CD4-positive, alpha-beta T cell treated with Interleukin-15 for 1 hour (primary cell): ENCODE data around the gene IQCE.

Experiments
- DNase-seq: peaks from one replicate; pipeline ENCODE4 v3.0.0-alpha.2; 2020

Gene IQCE

GRCh38 chr7:2621061-2621828 lies 62.5 kb downstream of the IQCE start:
- DNase-seq: no peak

DNA sequence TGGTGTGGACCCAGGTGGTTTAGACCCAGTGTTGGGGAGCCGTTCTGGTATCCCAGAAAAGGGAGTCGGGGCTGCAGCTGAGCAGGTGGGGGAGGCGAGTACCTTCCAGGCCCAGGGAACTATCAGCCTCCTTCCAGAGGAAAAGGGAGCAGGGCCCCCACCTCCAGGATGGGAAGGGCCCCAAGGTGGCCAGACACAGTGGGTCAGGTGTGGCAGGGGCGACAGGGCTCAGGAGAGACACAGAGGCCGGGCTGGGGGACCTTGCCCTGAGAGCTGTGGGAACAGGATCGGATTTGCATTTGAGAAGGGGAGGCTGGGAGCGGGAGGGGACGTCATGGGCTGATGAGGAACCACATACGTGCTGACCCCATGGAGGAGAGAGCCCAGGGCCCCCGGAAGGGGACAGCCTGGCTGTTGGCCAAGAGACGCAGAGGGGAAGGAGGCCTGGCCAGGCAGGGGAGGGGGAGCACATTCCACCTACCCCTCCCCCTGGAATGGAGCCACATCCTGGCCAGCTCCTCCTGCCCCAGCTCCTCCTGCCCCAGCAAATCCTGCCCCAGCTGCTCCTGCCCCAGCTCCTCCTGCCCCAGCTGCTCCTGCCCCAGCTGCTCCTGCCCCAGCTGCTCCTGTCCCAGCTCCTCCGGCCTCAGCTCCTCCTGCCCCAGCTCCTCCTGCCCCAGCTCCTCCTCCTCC lies 63.3 kb downstream of the IQCE start:
- no peak for DNase-seq

DNA sequence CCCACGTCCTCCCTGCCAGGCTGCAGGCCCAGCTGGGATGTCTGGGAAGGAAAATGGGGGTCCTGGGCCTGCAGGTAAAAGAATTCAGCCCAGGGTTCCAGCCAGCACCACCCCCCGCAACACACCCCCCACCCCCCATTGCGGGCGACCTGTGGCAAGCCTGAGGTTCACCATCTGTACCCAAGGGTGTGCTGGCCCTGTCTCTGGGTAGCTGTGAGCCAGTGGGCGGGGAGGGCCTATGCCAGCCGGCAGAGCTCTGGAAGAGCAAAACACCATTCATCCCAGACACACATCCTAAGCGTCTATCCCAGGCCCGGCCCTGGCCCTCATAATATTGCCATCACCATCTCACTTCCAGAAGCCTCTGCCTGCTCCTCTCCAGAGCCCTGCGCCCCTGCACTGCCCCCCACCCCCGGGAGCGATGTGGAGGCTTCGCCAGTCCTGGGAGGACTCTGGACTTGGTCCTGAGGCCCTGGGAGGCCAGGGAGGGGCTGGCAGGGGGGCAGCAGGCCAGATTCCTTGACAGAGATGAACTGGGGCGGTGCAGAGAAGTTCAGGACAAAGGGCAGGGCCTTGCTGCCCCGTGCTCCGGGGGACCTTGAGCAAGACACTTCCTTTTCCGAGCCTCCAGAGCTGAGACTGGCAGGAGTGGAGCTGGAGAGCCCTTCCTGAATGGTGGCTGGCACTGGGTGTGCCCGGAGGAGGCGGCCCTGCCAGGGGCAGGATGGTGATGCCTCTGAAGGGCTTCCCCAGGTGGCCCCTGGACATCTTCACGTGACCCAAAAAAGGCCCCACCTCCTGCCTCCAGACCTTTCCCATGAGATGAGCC lies 64.3 kb downstream of the IQCE start:
- DNase-seq: peak; percentile 41

DNA sequence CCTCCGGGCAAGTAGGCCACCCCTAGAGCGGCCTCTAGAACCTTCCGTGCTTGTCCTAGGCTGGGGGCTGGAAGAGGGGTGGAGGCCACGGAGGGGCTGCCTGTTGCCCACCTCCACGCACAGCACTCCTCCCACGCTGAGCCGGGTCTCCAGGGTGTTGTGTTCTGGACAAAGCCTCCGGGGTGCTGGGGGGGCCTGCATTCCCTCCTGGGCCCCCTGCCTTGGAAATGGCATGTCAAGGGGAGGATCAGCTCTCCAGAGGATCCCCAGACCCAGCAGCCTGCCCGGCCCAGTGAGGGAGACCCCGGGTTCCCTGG lies 64.9 kb downstream of the IQCE start:
- no peak for DNase-seq

DNA sequence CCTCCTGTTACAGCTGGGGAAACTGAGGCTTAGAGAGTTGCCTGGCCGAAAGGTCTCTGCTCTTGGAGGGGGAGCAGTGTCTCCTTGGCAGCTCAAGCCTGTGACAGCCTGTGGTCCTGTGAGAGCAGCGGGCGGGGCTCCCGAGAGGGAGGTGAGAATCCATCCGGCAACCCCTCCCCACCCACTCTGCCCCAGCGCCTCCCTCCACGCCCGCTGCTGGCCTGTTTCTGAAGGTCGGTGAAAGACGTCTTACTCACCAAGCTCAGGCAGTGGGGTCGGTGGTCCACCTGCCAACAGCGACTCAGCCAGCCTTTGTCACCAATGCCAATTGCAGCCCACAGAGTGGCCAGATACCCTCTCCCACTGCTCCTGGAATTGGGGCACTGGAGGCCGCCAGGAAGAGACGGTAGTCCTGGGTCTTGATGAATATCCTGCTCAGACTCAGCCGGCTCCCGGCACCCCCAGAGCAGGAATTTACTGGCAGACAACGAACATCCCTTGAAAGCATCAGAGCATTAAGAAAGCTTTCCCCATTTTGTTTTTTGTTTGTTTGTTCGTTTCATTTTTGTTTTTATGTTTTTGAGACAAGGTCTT lies 65.6 kb downstream of the IQCE start:
- no peak for DNase-seq

DNA sequence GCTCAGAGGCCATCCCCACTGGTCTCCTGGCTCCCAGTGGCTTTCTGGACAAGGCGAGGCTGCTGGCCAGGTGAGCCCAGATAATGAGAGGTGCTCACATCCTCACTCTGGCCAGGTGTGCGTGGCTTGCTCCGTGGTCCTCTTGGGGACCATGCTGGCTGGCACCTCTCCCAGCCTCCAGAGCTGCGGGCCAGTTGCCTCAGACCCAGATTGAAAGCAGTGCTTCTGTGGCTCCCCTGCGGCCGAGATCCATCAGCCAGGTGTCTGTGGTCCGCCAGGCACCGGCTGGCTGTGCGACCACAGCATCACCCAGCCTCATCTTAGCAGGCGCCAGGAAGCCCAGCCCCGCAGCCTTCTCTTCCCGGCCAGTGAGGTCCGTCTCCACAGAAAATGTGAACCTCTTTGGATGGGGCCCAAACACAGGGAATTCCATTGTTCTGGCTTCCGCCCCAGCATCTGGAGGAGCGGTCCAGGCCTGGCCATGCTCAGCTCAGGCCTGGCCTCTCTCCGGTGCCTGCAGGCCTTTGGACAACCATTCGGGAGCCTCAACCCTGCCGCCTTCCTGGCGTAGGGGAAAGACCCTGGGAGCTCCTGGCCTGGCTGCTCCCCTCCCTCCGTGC lies 67.8 kb downstream of the IQCE start:
- no peak for DNase-seq

GRCh38 chr7:2627258-2628129 lies 68.7 kb downstream of the IQCE start:
- DNase-seq: no peak

DNA sequence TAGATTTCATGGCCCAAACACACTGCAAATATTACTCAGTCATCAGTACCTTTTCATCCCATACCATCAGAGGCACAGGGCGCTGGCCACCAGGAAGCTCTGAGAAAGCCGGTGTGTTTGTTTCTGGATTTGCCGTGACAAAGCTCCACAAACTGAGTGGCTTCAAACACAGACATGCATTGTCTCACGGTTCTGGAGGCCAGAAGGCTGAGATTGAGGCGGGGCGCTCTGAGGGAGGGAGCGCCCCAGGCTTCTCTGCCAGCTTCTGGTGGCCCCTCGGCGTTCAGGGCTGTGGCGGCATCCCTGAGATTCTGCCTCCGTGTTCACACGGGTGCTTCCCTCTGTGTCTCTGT lies 69.3 kb downstream of the IQCE start:
- no peak for DNase-seq

DNA sequence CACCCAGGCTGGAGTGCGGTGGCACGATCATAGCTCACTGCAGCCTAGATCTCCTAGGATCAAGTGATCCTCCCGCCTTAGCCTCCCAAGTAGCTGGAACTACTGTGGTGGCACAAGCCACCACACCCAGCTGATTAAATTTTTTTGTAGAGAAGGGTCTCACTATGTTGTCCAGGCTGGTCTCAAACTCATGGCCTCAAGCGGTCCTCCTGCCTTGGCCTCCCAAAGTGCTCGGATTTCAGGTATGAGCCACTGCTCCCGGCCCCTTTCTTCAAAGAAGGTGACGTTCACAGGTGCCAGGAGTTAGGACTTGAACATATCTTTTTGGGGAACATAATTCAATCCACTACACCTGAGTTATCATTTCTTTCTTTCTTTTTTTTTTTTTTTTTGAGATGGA lies 70.1 kb downstream of the IQCE start:
- no peak for DNase-seq

GRCh38 chr7:2629746-2630681 lies 71.2 kb downstream of the IQCE start:
- no peak for DNase-seq

DNA sequence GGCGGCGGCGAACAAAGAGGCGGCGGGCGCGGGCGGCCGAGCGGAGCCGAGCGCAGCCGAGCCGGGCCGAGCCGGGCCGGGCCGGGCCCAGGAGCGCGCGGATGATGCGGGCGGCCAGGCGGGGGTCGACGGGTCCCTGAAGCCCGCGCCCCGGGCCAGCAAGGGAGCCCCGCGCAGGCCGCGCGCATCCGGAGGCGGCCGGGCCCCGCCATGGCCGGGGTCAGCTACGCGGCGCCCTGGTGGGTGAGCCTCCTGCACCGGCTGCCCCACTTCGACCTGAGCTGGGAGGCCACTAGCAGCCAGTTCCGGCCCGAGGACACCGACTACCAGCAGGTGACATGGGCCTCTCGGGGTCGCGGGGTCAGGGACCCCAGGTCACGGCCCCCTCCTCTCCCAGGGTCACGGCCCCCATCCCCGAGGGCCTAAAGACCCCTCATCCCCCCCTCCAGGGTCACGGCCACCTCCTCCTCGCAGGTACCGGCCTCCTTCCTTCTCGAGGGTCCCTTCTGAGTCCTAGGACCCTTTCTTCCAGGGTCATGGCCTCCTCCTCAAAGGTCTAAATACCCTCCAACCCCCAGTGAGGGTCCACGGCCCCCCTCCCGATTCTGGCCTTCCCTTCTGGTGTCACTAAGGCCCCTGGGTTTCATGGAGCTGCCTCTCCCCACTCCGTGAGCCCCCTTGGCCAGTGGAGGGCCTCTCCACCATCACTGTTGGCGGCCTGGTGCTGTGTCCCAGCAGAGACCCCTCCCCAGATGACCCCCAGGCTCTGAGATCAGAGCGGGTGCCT lies 73.4 kb downstream of the IQCE start, which contains the start of gene TTYH3:
Gene TTYH3 (plus strand): TSS at position 41 of the 787 bp plus-strand sequence. CDS start 170 bp downstream, at position 211.
- no peak for DNase-seq

GRCh38 chr7:2632733-2633537 lies 74.2 kb downstream of the IQCE start:
- peak; percentile 57 for DNase-seq

- DNase-seq: peak; percentile 56
Measured at GRCh38 chr7:2633538-2634266, 74.9 kb downstream of the IQCE start.

DNA sequence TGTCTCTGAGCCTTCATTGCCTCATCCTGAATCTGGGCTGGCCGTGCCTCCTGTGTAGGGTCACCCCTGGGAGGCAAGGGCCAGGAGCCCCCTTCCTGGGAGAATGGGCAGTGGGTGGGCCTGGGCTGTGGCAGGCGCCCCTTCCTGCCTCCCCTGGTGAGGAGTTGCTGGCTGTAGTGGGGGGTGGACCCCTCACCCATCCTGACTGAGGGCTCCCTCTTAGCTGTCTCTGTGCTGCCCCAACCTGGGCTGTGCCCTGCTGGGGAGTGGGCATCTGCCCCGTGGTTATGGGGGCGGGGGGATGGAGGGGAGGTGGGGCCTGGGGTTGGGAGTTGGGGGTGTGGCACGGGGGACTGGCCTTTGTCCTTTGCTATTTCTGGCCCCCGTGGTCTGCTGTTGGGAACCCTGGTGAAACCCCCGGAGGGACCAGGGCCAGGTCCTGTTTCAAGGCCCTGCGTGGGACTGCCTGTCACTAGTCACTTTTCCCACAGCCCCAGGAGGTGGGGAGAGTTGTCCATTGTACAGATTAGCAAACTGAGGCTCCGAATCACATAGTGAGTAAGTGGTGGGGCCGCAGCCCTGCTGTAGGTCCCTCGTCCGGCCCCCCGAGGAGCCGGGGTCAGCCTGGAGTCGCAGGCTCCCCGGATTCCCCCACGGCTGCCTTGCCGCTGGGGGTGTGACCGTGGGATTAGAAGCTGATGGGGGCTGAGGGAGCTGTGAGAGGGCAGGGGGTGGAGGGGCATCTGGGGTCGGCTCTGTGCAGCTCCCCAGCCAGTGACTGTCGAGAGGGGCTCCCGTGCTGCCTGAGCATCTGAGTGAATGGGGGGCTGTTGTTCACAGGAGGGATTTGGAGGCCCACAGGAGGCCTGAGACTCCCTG lies 75.7 kb downstream of the IQCE start:
- DNase-seq: no peak

- DNase-seq: no peak
Measured at GRCh38 chr7:2635148-2635668, 76.4 kb downstream of the IQCE start.

DNA sequence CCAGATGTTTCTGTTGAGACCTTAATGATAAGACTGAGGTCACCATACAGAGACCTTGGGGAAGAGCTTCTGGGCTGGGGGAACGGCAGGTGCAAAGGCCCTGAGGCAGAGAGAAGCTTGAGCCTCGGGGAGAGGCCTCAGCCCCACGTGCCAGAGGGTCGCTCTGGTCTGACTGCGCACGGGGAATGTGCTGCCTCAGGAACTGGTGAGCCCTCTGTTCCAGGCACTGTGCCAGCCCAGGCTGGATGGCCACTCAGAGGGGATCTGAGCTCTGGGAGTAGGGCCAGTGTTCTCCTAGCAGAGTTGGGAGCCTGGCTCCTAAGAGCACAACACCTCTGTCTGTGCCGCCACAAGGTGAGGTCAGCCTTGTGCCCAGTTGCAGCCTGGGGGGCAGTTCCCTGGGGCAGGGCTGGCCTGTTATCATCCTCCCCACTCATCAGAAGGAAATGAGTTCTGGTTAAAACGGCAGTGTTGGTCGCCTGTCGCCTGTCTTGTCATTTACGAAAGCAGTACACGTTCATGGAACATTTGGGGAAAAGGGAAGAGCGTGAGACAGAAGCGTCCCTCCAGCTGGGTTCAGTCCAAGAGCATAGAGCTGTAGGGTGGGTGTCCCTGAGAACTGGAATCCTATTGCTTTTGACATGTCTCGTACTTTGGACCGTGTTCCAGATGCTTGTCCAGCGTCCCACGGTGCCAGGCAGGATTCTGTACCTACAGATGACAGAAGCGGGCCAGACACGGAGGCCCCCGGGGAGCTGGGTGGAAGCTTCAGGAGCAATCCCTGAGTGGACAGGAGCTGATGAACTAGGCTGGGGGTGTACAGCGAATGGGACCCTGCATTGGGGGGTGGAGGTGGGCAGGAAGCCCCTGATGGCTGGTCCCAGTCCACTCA lies 77.3 kb downstream of the IQCE start:
- DNase-seq: no peak
